Upper lobe of left lung (tissue), 4 donors: ENCODE measurements around the gene RUNX2.

ENCODE experiments used
- EP300 ChIP-seq, 4 donors: sonication (generic); formaldehyde crosslinking; IDR thresholded peaks; one replicate each; pipeline ENCODE4 v1.5.1; 2017; ENCODE audit warnings: antibody characterized with exemption in 4 of 4, control low read depth in 2 of 4
- POLR2A ChIP-seq, 4 donors: fragments of 450-650 bp; IDR thresholded peaks; one replicate each; pipeline ENCODE4 v1.5.1; 2016 to 2017; ENCODE audit warnings: antibody characterized with exemption in 4 of 4, mild to moderate bottlenecking in 2 of 4
- POLR2AphosphoS5 ChIP-seq, 2 donors: sonication (generic); formaldehyde crosslinking; IDR thresholded peaks; one replicate each; pipeline ENCODE4 v1.5.1; 2017; ENCODE audit warnings: antibody characterized with exemption in 2 of 2
- TF ChIP-seq, protein P1 (sequence below), 6 experiments: fragments of 450-650 bp in 4 of 6; fragments of 200-600 bp in 2 of 6; sonication (generic) in 2 of 6; IDR thresholded peaks; one replicate each; pipeline ENCODE4 v1.5.1; 2016 to 2019; ENCODE audit warnings: antibody characterized with exemption in 6 of 6

DNA sequence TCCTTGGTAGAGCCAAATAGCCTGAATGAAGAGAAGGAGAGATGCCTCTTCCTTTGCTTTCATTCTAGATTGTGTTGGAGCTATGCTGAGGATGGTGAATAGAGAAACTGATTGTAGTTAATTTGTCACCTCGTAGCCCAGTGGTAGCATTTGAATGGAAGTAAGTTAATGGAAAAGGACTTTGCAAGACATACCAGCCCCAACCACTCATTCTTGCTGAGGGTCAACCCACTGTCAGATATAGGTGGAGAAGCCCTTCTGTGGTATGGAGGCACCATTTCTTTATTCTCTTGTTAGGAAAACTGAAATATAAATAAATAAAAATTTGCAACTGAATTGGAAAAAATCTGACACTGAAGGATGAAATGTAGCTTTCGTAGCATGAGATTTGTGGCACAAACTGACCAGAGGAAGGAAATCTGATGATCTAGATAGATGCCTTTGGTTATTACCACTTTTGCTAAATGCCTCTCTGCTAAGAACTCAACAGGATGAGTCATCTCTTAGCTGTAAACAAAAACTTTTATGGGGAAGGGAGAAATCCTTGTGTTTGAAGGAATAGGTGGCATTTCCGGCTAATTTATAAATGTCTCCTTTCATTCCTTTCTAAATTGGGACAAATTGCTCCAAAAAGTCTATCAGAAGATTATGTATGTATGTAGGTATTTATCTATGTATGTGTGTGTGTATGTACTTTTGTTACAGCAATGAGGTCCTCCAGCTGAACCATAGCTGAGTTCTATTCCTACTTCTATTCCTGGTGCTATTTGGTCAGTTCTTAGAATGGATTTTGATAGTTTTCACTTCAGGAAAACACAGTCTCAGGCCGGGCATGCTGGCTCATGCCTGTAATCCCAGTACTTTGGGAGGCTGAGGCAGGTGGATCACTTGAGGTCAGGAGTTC, 126.1 kb downstream of the RUNX2 start:
- TF ChIP-seq, protein P1, sequence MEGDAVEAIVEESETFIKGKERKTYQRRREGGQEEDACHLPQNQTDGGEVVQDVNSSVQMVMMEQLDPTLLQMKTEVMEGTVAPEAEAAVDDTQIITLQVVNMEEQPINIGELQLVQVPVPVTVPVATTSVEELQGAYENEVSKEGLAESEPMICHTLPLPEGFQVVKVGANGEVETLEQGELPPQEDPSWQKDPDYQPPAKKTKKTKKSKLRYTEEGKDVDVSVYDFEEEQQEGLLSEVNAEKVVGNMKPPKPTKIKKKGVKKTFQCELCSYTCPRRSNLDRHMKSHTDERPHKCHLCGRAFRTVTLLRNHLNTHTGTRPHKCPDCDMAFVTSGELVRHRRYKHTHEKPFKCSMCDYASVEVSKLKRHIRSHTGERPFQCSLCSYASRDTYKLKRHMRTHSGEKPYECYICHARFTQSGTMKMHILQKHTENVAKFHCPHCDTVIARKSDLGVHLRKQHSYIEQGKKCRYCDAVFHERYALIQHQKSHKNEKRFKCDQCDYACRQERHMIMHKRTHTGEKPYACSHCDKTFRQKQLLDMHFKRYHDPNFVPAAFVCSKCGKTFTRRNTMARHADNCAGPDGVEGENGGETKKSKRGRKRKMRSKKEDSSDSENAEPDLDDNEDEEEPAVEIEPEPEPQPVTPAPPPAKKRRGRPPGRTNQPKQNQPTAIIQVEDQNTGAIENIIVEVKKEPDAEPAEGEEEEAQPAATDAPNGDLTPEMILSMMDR (IDR thresholded peaks at IDR 0.05): no peak
- TF ChIP-seq POLR2A (IDR thresholded peaks at IDR 0.05): no peak
- no peak for TF ChIP-seq EP300 (IDR thresholded peaks at IDR 0.05)
- TF ChIP-seq POLR2AphosphoS5 (IDR thresholded peaks at IDR 0.05): no peak
